ENCODE data around the gene TYW1B.
"Not testable (repeated sequence)": the region's sequence is repeated elsewhere in the genome, so short reads cannot be mapped to it uniquely, and the experiment has no call there.

DNA sequence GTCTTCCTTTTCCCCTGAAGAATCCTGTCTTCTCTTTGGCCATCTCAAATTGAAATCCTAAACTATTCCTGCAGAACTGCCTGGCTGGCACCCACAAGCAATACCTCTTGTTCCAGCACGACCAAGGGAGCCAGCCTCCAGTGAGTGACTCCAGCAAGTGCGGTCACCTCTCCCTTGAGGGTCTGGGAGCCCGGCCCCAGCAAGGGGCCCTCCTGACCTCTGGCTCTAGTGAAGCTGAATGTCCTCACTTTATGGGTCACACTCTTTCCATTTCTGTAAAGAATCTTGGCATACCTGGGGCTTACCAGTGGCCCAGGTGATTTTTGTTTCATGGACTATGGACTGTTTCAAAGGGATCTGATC, 37.3 kb downstream of the TYW1B start:
- TF ChIP-seq, protein P1, sequence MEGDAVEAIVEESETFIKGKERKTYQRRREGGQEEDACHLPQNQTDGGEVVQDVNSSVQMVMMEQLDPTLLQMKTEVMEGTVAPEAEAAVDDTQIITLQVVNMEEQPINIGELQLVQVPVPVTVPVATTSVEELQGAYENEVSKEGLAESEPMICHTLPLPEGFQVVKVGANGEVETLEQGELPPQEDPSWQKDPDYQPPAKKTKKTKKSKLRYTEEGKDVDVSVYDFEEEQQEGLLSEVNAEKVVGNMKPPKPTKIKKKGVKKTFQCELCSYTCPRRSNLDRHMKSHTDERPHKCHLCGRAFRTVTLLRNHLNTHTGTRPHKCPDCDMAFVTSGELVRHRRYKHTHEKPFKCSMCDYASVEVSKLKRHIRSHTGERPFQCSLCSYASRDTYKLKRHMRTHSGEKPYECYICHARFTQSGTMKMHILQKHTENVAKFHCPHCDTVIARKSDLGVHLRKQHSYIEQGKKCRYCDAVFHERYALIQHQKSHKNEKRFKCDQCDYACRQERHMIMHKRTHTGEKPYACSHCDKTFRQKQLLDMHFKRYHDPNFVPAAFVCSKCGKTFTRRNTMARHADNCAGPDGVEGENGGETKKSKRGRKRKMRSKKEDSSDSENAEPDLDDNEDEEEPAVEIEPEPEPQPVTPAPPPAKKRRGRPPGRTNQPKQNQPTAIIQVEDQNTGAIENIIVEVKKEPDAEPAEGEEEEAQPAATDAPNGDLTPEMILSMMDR (IDR thresholded peaks at IDR 0.05) = not testable (repeated sequence)
- not testable (repeated sequence) for TF ChIP-seq POLR2A (IDR thresholded peaks at IDR 0.05)
